Stimulated activated CD4-positive, alpha-beta T cell treated with anti-CD3 and anti-CD28 coated beads, Interleukin-1b, Interleukin-23, amount 100 ng/mL, for 24 hours (primary cell): ENCODE measurements around the gene MAN1A2.

Experiments used
- DNase-seq, 4 experiments: peaks; one replicate each; pipeline ENCODE4 v3.0.0-alpha.2; 2020; ENCODE audit warnings: low read depth in 4 of 4, low spot score in 1 of 4

MAN1A2 gene

GRCh38 chr1:117574161-117574835 is 207.0 kb downstream of the MAN1A2 start:
- DNase-seq = no peak

- DNase-seq = no peak
These were observed 208.5 kb downstream of the MAN1A2 start for GRCh38 chr1:117575586-117576225.

DNA sequence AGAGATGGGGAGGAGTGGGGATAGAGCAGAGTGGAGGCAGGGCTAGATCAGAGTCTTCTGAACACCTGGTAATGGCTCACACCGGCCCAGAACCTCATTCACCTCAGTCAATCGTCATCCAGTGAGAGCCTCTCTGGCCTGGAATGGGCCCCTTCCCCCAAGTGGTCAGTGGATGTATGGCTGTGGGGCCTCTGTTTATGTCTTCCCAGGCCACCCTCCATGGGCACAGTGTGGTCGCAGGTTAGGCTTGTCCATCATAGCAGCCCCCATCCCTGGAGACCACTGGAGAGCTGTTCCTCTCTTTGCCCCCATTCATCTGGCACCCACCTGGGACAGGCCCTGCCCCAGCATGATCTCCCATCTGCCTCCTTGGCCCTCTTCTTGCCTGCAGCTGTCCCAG is 209.0 kb downstream of the MAN1A2 start:
- DNase-seq = no peak

- DNase-seq = no peak
These were observed 210.1 kb downstream of the MAN1A2 start for GRCh38 chr1:117577191-117577885.

GRCh38 chr1:117578466-117578865 is 211.2 kb downstream of the MAN1A2 start:
- no peak for DNase-seq
